Body of pancreas (tissue), 4 donors: ENCODE results near the gene ANP32B.

Experiments
- CTCF ChIP-seq, 7 experiments: fragments of 450-650 bp in 4 of 7; fragments of 200-600 bp in 3 of 7; sonication (generic) in 3 of 7; IDR thresholded peaks; one replicate each; pipeline ENCODE4 v1.5.1; 2016 to 2019; ENCODE audit warnings: antibody characterized with exemption in 7 of 7
- POLR2A ChIP-seq, 3 donors: fragments of 450-650 bp; IDR thresholded peaks; one replicate each; pipeline ENCODE4 v1.6.1; 2016; ENCODE audit warnings: antibody characterized with exemption in 3 of 3, mild to moderate bottlenecking in 2 of 3

- TF ChIP-seq CTCF (IDR thresholded peaks at IDR 0.05) (no peak), POLR2A (IDR thresholded peaks at IDR 0.05) (no peak)
These were observed 66.3 kb downstream of the ANP32B start for GRCh38 chr9:98049288-98050072.
